Astrocyte (in vitro differentiated cells and primary cell): ENCODE results near the gene CAPRIN2. TPM values are rescaled to one million over a fixed set of nuclear protein-coding genes. Genes with fewer than 3 reads are reported as not detected.

Experiments
- DNase-seq: peaks from one replicate; pipeline ENCODE4 v3.0.0-alpha.2; 2010; ENCODE audit warnings: low read depth
- FAIRE-seq: peaks from 2 replicates; lab custom pipeline; 2011; peaks lifted over from hg19 to GRCh38; lab: Jason Lieb, UNC
- H2AFZ ChIP-seq: 2 replicates; pipeline ENCODE4 v1.6.0; 2012; ENCODE audit warnings: low read depth, low read length, inconsistent platforms
- H3K27ac ChIP-seq: 2 replicates; pipeline ENCODE4 v1.5.1; 2011; ENCODE audit warnings: low read depth, low read length, inconsistent platforms
- H3K27me3 ChIP-seq: 2 replicates; pipeline ENCODE4 v1.6.0; 2011; ENCODE audit warnings: low read length, inconsistent platforms; ENCODE audit not compliant: insufficient read depth
- H3K36me3 ChIP-seq: 2 replicates; pipeline ENCODE4 v1.5.1; 2011; ENCODE audit warnings: low read length, inconsistent platforms; ENCODE audit not compliant: insufficient read depth
- H3K4me1 ChIP-seq: 2 replicates; pipeline ENCODE4 v1.5.1; 2011; ENCODE audit warnings: low read length, inconsistent platforms; ENCODE audit not compliant: insufficient read depth
- H3K4me2 ChIP-seq: 2 replicates; pipeline ENCODE4 v1.6.0; 2012; ENCODE audit warnings: low read length, inconsistent platforms
- H3K4me3 ChIP-seq: 2 replicates; pipeline ENCODE4 v1.5.1; 2011; ENCODE audit warnings: low read depth, mild to moderate bottlenecking, low read length, inconsistent platforms; ENCODE audit not compliant: insufficient read depth
- H3K79me2 ChIP-seq: 2 replicates; pipeline ENCODE4 v1.6.0; 2012; ENCODE audit warnings: mild to moderate bottlenecking, low read length, inconsistent platforms; ENCODE audit not compliant: insufficient read depth
- H3K9ac ChIP-seq: 2 replicates; pipeline ENCODE4 v1.6.0; 2012; ENCODE audit warnings: mild to moderate bottlenecking, low read length, inconsistent platforms
- H3K9me3 ChIP-seq: 2 replicates; pipeline ENCODE4 v1.5.1; 2012; ENCODE audit warnings: low read depth, mild to moderate bottlenecking, low read length, inconsistent platforms; ENCODE audit not compliant: insufficient read depth
- H4K20me1 ChIP-seq: 2 replicates; pipeline ENCODE4 v1.6.0; 2012; ENCODE audit warnings: low read length, inconsistent platforms; ENCODE audit not compliant: insufficient read depth
- H3K27ac Mint-ChIP-seq: one replicate; pipeline ENCODE4 v1.8.0; 2021; ENCODE audit warnings: mild to moderate bottlenecking, mixed read lengths; ENCODE audit not compliant: unreplicated experiment
- H3K27me3 Mint-ChIP-seq: one replicate; pipeline ENCODE4 v1.8.0; 2021; ENCODE audit warnings: low read depth, mixed read lengths; ENCODE audit not compliant: unreplicated experiment
- H3K36me3 Mint-ChIP-seq: one replicate; pipeline ENCODE4 v1.8.0; 2021; ENCODE audit warnings: low read depth, mixed read lengths; ENCODE audit not compliant: unreplicated experiment
- H3K4me1 Mint-ChIP-seq: one replicate; pipeline ENCODE4 v1.8.0; 2021; ENCODE audit warnings: low read depth, mixed read lengths; ENCODE audit not compliant: unreplicated experiment
- H3K4me3 Mint-ChIP-seq: one replicate; pipeline ENCODE4 v1.8.0; 2021; ENCODE audit warnings: mild to moderate bottlenecking, moderate library complexity, mixed read lengths; ENCODE audit not compliant: unreplicated experiment
- H3K9me3 Mint-ChIP-seq: one replicate; pipeline ENCODE4 v1.8.0; 2021; ENCODE audit warnings: mild to moderate bottlenecking, mixed read lengths; ENCODE audit not compliant: unreplicated experiment
- EZH2 ChIP-seq: IDR thresholded peaks from 2 replicates; pipeline ENCODE4 v1.6.1; 2012; ENCODE audit warnings: mild to moderate bottlenecking, low read length, inconsistent platforms; ENCODE audit not compliant: insufficient read depth
- total RNA-seq: library from RNA; stranded (reverse); gene quantifications from 2 replicates; pipeline ENCODE4 v1.2.1, GENCODE V29; 2021
- TF ChIP-seq, protein P1 (sequence below): IDR thresholded peaks from 2 replicates; pipeline ENCODE4 v1.5.1; 2011; ENCODE audit warnings: low read depth, mild to moderate bottlenecking, inconsistent platforms, low read length, moderate library complexity; ENCODE audit not compliant: insufficient read depth

CAPRIN2 gene
- total RNA-seq, 1 donor from 2014 or later: 23.1 TPM

DNA sequence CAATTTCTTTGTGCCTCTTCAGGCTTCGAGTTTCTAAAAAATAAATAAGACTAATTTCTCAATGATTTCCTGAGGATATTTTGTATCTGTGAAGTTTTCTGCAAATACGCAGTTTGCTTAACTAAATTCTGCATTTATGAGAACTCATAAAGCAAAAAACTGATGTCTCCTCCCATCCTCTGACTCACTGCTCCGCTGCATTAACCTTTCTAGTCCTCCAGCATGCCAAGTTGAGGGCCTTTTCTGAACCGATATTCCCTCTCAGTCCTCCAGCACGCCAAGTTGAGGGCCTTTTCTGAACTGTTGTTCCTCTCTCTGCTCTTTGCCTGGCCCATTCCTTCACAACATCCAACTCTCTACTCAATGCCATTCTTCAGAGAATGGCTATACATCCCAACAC lies 62.3 kb downstream of the CAPRIN2 start:
- no peaks in the 10 kb centered on the region for H3K9me3 Mint-ChIP-seq
- H3K27ac Mint-ChIP-seq: no peak overlapping the region
- Histone ChIP-seq H3K27ac (no peak overlapping the region), H3K79me2 (peaks cover 62% of the 10 kb centered on the region), H3K4me1 (peaks cover 18% of the 10 kb centered on the region), H2AFZ (no peak overlapping the region), H3K27me3 (no peaks in the 10 kb centered on the region), H3K36me3 (no peaks in the 10 kb centered on the region), H4K20me1 (peaks cover 21% of the 10 kb centered on the region), H3K4me2 (no peak overlapping the region), H3K4me3 (no peak overlapping the region), H3K9me3 (no peaks in the 10 kb centered on the region), H3K9ac (no peak overlapping the region)
- TF ChIP-seq EZH2: no peak
- TF ChIP-seq, protein P1, sequence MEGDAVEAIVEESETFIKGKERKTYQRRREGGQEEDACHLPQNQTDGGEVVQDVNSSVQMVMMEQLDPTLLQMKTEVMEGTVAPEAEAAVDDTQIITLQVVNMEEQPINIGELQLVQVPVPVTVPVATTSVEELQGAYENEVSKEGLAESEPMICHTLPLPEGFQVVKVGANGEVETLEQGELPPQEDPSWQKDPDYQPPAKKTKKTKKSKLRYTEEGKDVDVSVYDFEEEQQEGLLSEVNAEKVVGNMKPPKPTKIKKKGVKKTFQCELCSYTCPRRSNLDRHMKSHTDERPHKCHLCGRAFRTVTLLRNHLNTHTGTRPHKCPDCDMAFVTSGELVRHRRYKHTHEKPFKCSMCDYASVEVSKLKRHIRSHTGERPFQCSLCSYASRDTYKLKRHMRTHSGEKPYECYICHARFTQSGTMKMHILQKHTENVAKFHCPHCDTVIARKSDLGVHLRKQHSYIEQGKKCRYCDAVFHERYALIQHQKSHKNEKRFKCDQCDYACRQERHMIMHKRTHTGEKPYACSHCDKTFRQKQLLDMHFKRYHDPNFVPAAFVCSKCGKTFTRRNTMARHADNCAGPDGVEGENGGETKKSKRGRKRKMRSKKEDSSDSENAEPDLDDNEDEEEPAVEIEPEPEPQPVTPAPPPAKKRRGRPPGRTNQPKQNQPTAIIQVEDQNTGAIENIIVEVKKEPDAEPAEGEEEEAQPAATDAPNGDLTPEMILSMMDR: no peak
- H3K4me1 Mint-ChIP-seq: peaks cover 12% of the 10 kb centered on the region
- H3K27me3 Mint-ChIP-seq: no peaks in the 10 kb centered on the region
- peak; percentile 27 for DNase-seq
- H3K4me3 Mint-ChIP-seq: no peak overlapping the region
- FAIRE-seq: no peak
- H3K36me3 Mint-ChIP-seq: no peaks in the 10 kb centered on the region

DNA sequence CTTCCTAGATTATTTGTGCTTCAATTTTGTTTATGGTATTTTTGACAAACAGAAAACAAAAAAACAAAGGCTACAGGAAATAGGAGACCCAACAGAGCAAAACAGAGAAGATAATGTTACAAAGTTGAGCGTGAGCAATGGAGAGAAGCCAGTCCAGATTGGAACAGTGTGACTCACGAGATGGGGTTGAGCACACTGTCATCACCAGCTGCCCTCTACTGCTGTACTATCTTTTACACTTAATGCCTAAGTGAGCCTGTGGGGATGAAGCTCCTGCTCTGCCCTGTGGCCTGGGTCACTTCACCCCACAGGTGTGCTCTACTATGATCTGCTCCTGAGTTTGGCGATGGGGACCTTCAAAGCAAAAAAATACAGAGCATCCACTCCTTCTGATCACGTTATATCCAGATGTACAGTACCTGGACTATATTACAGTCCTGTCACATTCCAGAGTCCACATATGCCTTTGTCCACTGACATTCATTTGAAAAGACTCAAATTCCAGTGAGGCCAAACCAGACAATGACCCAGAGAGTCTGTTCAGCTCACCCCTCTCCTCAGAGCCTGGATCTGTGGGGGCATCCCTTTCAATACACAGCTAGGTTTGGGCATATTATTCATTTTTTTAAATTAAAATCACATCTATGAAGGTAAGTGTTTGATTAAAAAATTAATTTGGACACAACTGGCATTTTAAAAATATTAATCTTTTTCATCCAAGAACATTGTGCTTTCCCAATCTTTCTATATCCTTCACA lies 63.5 kb downstream of the CAPRIN2 start:
- Mint-ChIP-seq H3K36me3 (no peaks in the 10 kb centered on the region), H3K27ac (peak overlapping the region; percentile 21), H3K4me3 (no peak overlapping the region), H3K27me3 (no peaks in the 10 kb centered on the region), H3K4me1 (peaks cover 16% of the 10 kb centered on the region), H3K9me3 (no peaks in the 10 kb centered on the region)
- FAIRE-seq (no peak), DNase-seq (peak; percentile 70)
- peaks cover 62% of the 10 kb centered on the region for H3K79me2 ChIP-seq
- peak overlapping the region; percentile 20 for H3K4me2 ChIP-seq
- H3K9me3 ChIP-seq: no peaks in the 10 kb centered on the region
- no peaks in the 10 kb centered on the region for H3K36me3 ChIP-seq
- H3K27ac ChIP-seq: no peak overlapping the region
- H2AFZ ChIP-seq: no peak overlapping the region
- no peak overlapping the region for H3K4me3 ChIP-seq
- TF ChIP-seq EZH2: no peak
- TF ChIP-seq, protein P1: no peak
- peaks cover 18% of the 10 kb centered on the region for H3K4me1 ChIP-seq
- H4K20me1 ChIP-seq: peaks cover 21% of the 10 kb centered on the region
- no peaks in the 10 kb centered on the region for H3K27me3 ChIP-seq
- no peak overlapping the region for H3K9ac ChIP-seq
